Epithelial cell of prostate (primary cell): ENCODE results near the gene RTP1.
"Not testable (repeated sequence)": the region's sequence is repeated elsewhere in the genome, so short reads cannot be mapped to it uniquely, and the experiment has no call there.

Experiments
- DNase-seq: peaks from one replicate; pipeline ENCODE4 v3.0.0-alpha.2; 2011; ENCODE audit warnings: low read depth, low spot score
- H3K27ac ChIP-seq: fragments of 450-650 bp; 2 replicates; pipeline ENCODE4 v1.5.1; 2017; ENCODE audit warnings: mild to moderate bottlenecking

The RTP1 gene

DNA sequence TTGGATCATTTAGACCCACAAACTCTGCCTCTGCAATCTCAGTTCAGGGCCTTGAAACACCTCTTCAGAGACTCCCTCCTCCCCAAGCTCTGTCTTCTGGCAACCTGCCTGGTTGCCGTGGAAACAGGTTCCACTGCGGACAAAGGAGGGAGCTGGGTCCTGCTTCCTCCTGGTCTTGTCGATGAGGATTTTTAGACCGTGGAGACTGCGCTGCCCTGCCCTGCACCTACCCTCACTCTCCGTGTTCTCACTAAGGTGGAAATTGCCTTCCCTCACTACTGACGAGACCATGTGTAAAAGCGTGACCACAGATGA lies at the start of gene RTP1:
Gene RTP1, plus strand, starts transcription at position 152 of the 315 bp plus-strand sequence. Its CDS starts 30 bp downstream, at position 182.
- no peak for DNase-seq
- peak within 1 kb of the TSS; percentile 10 for H3K27ac ChIP-seq

- H3K27ac ChIP-seq, result no peak overlapping the region
- no peak for DNase-seq
Observed at GRCh38 chr3:187150186-187150585, 47.1 kb upstream of the RTP1 start.

GRCh38 chr3:187150599-187150998 lies 46.7 kb upstream of the RTP1 start:
- H3K27ac ChIP-seq, result no peak overlapping the region
- DNase-seq, result no peak

GRCh38 chr3:187161556-187161955 lies 35.7 kb upstream of the RTP1 start:
- DNase-seq, result no peak
- no peak overlapping the region for H3K27ac ChIP-seq

DNA sequence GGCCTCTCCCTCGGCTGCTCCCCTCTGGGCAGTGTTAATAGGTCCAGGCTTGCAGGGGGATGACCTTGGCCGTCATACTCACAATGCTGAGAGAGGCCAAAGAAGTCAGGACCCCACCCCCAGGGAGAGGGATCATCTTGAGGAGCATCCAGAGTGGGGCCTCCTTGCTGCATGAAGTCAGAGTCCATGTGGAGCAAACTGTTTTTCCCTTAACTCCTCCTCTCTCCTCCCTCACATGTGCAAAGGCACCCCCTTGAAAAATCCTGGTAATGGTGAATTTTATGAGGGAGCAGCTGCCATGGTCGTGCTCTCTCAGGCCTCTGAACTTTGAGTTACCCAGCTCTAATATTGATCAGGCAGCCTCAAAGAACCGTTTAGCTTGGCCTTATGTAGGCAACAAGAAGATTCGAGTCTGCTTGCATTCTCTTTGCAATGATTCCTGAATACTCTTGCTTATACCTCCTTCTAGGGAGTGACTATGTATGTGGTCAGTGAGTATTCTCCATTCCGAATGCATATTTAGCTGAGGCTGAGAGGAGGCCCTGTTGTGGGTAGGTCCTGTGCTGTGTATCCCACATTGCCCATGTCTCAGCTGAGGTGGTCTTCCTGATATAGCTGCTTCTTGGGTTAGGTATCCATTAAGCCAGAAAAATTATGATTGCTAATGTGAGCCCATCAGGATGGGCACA lies 34.9 kb upstream of the RTP1 start:
- no peak for DNase-seq
- no peak overlapping the region for H3K27ac ChIP-seq

DNA sequence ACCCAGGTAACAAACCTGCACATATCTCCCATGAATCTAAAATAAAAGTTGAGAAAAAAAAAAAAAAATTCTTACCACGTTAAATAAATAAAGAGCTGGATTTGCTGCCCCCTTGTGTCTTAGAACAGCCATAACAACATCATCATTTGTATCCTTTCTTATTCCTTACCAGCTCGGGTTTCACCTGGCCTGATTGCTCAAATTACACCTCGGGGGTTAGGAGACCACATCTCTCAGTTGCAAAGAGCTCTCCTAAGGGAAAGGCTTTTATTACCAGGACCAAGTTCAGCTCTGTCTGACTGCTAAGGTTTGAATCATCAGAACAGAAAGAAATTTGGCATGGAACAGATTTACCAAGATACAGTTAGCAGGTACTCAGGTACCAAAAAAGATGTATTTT lies 32.1 kb upstream of the RTP1 start:
- H3K27ac ChIP-seq, result no peak overlapping the region
- no peak for DNase-seq

GRCh38 chr3:187166750-187167149 lies 30.5 kb upstream of the RTP1 start:
- no peak overlapping the region for H3K27ac ChIP-seq

GRCh38 chr3:187167777-187168176 lies 29.5 kb upstream of the RTP1 start:
- no peak overlapping the region for H3K27ac ChIP-seq
- no peak for DNase-seq

More at GRCh38 chr3:187166750-187167149, 30.5 kb upstream of the RTP1 start:
- no peak for DNase-seq

GRCh38 chr3:187169231-187169960 lies 27.9 kb upstream of the RTP1 start:
- no peak for DNase-seq
- peak overlapping the region; percentile 5 for H3K27ac ChIP-seq

DNA sequence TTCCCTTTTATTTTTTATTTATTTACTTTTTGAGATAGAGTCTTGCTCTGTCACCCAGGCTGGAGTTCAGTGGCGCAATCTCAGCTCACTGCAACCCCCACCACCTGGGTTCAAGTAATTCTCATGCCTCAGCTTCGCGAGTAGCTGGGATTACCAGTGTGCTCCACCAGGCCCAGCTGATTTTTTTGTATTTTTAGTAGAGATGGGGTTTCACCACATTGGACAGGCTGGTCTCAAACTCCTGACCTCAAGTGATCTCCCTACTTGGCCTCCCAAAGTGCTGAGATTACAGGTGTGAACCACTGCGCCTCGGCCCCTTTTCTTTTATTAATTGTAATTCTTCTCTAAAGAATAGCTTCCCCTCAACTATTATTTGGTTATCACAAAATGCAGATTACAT lies 26.4 kb upstream of the RTP1 start:
- not testable (repeated sequence) for DNase-seq, H3K27ac ChIP-seq

GRCh38 chr3:187172929-187173328 lies 24.4 kb upstream of the RTP1 start:
- no peak overlapping the region for H3K27ac ChIP-seq
- no peak for DNase-seq

DNA sequence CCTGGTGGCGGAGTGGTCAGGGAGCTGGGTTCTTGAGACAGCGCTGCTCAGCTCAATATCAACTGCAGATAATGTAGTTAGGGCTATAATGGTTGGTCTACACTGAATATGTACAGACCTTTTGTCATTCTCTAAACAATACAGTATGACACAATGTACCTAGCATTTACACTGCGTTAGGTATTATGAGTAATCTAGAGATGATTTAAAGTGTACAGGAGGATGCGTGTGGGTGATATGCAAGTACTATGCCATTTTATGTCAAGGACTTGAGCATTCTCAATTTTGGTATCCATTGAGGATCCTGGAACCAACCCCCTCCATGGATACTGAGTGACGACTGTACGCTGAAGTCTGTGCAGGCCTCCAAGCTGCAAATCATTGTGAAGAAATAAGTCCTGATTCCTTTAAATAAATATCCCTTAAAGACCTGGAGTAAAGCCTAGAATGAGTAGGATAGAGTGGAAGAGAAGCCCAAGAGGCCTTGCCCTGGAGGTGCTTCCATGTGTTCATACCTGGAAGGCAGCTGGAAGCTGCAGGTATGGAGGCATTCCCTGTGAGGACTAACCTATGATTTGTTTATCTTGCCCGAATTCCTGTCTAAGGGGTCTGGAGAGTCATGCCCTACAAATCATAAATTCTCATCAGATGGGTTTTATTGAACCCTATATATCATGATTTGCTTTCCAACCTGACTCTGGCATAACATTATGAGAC lies 15.7 kb upstream of the RTP1 start:
- peak overlapping the region; percentile 26 for H3K27ac ChIP-seq
- no peak for DNase-seq

GRCh38 chr3:187183210-187183862 lies 13.9 kb upstream of the RTP1 start:
- no peak for DNase-seq
- H3K27ac ChIP-seq, result peak overlapping the region; percentile 68

DNA sequence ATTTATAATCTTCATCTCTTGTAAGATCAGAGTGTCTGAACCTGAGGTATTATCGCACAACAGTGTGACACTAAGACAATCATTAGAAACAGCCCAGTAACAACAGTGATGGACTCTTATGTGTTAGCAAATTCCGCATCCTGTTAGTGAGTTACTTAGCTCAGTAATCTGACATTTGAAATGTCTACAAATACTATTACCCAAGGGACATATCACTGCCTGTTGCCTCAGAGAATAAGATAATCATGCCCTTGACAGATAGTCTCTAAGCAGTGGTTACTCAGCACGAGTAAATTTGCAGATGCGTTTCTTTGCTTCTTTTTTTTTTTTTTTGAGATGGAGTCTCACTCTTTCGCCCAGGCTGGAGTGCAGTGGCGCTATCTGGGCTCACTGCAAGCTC lies 13.4 kb upstream of the RTP1 start:
- no peak for DNase-seq

DNA sequence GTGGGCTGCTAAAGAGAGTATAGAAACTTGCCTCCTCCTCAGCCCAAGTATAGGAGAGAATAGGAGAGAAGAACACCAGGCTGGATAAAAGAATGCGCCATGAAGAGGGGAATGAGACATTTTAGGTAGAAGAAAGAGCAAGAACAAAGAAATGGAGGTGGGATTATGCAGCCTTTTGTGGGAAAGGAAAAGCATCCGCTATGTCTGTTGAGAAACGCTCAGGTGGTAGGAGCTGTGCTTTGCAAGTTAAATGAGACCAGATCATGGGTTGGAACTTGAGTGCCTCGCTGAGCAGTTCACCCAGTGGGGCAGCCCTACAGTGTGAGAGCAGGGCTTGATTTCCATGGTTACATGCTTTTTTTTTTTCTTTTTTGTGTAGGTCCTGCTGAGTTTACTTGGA lies 11.5 kb upstream of the RTP1 start:
- no peak for DNase-seq
- no peak overlapping the region for H3K27ac ChIP-seq

More for the DNA sequence above, 13.4 kb upstream of the RTP1 start:
- H3K27ac ChIP-seq, result peak overlapping the region; percentile 68

GRCh38 chr3:187186375-187186774 lies 10.9 kb upstream of the RTP1 start:
- peak overlapping the region; percentile 68 for H3K27ac ChIP-seq
- DNase-seq, result no peak

GRCh38 chr3:187186801-187187421 lies 10.4 kb upstream of the RTP1 start:
- H3K27ac ChIP-seq, result peak overlapping the region; percentile 68
- no peak for DNase-seq

GRCh38 chr3:187188931-187189330 lies 8.4 kb upstream of the RTP1 start:
- no peak for DNase-seq
- no peak overlapping the region for H3K27ac ChIP-seq

DNA sequence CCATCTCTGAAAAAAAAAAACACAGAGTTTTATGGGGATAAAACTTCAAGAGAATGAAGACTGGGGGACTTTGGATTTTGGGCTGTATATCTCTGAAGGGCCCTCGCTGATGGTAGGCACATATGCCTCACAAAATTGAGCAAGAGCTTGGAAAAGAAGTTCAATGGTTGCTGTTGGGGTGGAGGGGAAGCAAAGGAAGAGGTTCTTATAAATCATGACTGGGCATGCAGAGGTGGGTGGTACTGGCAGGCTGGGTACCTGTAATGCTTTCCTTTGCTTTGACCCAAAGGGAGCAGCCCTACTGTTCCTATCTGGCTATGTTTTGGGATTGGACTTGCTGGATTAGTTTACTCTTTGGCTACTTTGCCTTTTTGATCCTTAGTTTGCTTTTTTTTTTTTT lies 6.0 kb upstream of the RTP1 start:
- no peak overlapping the region for H3K27ac ChIP-seq
- no peak for DNase-seq

DNA sequence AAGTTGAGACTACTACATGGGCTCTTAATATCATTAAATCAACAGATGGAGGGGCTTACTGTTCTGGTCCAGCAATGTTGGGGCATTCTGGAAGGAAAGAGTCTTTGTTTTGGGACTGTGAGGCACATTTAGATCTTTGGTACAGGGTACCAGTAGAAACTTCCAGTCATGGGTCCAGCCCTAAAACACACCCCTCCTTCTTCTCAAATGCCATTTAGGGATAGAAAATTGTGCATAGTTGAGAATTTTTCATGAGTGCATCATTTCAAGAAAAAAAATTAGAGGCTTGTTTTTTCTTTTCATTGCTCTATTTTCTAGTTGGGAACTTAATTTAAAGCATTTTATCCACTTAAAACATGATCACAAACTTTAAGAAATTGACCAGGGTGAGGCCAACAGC lies 4.1 kb upstream of the RTP1 start:
- H3K27ac ChIP-seq, result no peak overlapping the region
- no peak for DNase-seq
